Measurements from ENCODE around the gene RECQL5.

Gene RECQL5

DNA sequence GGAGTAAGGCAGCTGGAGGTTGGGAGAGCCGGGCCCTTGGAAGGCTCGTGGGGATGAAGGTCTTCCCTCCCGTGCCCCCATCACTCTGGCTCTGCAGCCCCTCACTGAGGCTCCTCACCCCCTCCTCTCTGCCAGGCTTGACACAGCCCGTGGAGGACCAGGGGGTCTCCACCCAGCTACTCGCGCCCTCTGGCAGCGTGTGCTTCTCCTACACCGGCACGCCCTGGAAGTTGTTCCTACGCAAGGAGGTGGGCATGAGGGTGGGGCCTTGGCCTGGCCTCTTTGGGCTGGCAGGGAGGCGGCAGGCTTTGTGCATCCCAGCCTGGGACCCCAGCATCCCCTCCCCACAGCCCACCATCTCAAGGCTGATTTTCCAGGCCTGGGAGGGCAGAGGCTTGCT, 49.3 kb downstream of the RECQL5 start:
- Mint-ChIP-seq H3K9me3 (no peaks in the 10 kb centered on the region), H3K36me3 (ENCODE audit: low read depth) (peaks cover 100% of the 10 kb centered on the region), H3K27ac (no peak overlapping the region), H3K4me3 (no peak overlapping the region), H3K4me1 (ENCODE audit: low read depth) (no peaks in the 10 kb centered on the region), H3K27me3 (no peaks in the 10 kb centered on the region)
- intact Hi-C loops (cut with micrococcal nuclease): no loop called here

GRCh38 chr17:75617218-75617617, 49.7 kb downstream of the RECQL5 start:
- H3K27me3 Mint-ChIP-seq: no peaks in the 10 kb centered on the region
- H3K27ac Mint-ChIP-seq: no peak overlapping the region
- peaks cover 100% of the 10 kb centered on the region for H3K36me3 Mint-ChIP-seq (ENCODE audit: low read depth)
- no peak overlapping the region for H3K4me3 Mint-ChIP-seq
- H3K9me3 Mint-ChIP-seq: no peaks in the 10 kb centered on the region
- intact Hi-C loops (cut with micrococcal nuclease): no loop called here
- H3K4me1 Mint-ChIP-seq (ENCODE audit: low read depth): no peaks in the 10 kb centered on the region

DNA sequence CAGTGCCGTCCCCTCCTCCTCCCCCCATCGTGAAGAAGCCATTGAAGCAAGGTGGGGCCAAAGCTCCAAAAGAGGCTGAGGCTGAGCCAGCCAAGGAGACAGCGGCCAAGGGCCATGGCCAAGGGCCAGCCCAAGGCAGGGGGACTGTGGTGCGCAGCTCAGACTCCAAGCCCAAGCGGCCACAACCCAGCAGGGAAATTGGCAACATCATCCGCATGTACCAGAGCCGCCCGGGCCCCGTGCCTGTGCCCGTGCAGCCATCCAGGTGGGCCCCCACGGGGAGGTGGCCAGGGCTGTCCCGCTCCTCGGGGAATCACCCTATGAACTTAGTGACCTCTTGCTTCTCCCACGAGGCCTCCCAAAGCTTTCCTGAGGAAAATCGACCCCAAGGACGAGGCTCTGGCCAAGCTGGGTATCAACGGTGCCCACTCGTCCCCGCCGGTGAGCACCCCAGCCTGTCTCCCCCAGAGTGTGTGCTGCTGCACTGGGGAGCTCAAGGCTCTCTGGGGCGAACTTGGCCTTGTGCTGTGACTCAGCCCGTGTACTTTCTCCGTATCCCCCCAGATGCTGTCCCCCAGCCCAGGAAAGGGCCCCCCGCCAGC, 50.3 kb downstream of the RECQL5 start:
- Mint-ChIP-seq H3K36me3 (ENCODE audit: low read depth) (peaks cover 100% of the 10 kb centered on the region), H3K27ac (no peak overlapping the region), H3K27me3 (no peaks in the 10 kb centered on the region), H3K9me3 (no peaks in the 10 kb centered on the region), H3K4me1 (ENCODE audit: low read depth) (no peaks in the 10 kb centered on the region), H3K4me3 (no peak overlapping the region)
- intact Hi-C loops (cut with micrococcal nuclease): no loop called here

- Mint-ChIP-seq H3K4me1 (ENCODE audit: low read depth) (no peaks in the 10 kb centered on the region), H3K9me3 (no peaks in the 10 kb centered on the region), H3K27ac (no peak overlapping the region), H3K4me3 (no peak overlapping the region), H3K27me3 (no peaks in the 10 kb centered on the region), H3K36me3 (ENCODE audit: low read depth) (peaks cover 100% of the 10 kb centered on the region)
- intact Hi-C loops (cut with micrococcal nuclease): no loop called here
Observed at GRCh38 chr17:75615301-75615700, 51.7 kb downstream of the RECQL5 start.

DNA sequence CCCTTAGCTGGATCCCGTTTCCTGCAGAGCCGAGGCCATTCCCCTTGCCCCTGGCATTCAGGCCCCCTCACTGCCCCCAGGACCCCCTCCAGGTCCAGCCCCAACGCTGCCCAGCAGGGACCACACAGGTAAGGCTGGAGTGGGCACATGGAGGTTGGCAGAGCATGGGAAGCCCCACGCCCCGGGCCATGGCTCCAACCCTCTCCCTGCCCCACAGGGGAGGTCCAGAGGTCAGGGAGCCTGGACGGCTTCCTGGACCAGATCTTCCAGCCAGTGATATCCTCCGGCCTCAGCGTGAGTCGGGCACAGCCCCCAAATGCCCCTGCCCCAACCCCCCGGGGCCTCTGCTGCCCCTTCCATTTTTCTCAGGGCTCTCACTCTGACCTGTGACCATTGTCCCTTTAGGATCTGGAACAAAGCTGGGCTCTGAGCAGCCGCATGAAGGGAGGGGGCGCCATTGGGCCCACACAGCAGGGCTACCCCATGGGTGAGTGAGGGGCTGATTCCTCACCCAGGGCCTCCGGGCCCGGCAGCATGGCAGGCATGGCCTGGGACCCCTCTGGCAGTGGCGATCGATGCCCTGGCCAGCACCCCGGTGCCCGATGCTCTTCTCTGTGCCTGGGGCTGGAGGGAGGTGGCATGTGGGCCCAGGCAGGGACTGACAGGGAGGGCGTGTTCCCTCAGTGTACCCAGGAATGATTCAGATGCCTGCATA, 52.2 kb downstream of the RECQL5 start:
- H3K4me1 Mint-ChIP-seq (ENCODE audit: low read depth): no peaks in the 10 kb centered on the region
- no peaks in the 10 kb centered on the region for H3K27me3 Mint-ChIP-seq
- H3K9me3 Mint-ChIP-seq: no peaks in the 10 kb centered on the region
- H3K4me3 Mint-ChIP-seq: no peak overlapping the region
- H3K36me3 Mint-ChIP-seq (ENCODE audit: low read depth): peaks cover 99% of the 10 kb centered on the region
- H3K27ac Mint-ChIP-seq: no peak overlapping the region
- intact Hi-C loops (cut with micrococcal nuclease): no loop called here

DNA sequence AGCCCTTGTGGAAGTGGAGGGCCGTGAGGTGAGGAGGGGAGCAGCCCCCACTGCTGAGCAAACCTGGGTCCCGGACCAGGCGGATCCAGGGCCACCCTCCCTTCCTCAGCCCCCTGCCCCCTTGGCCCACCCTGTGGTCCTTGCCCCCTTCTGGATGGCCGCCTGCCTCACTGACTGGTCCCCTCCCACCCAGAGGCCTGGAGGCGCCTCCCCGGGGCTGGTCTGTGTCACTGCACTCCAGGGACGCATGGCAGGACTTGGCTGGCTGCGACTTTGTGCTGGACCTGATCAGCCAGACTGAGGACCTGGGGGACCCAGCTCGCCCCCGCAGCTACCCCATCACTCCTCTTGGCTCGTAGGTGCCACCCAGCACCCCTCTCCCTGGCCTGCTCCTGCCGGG, 52.9 kb downstream of the RECQL5 start:
- intact Hi-C loops (cut with micrococcal nuclease): no loop called here
- no peak overlapping the region for H3K4me3 Mint-ChIP-seq
- no peak overlapping the region for H3K27ac Mint-ChIP-seq
- no peaks in the 10 kb centered on the region for H3K9me3 Mint-ChIP-seq
- peaks cover 91% of the 10 kb centered on the region for H3K36me3 Mint-ChIP-seq (ENCODE audit: low read depth)
- H3K27me3 Mint-ChIP-seq: no peaks in the 10 kb centered on the region
- no peaks in the 10 kb centered on the region for H3K4me1 Mint-ChIP-seq (ENCODE audit: low read depth)

GRCh38 chr17:75612906-75613626, 53.9 kb downstream of the RECQL5 start:
- no peaks in the 10 kb centered on the region for H3K4me1 Mint-ChIP-seq (ENCODE audit: low read depth)
- H3K27ac Mint-ChIP-seq: no peak overlapping the region
- no peaks in the 10 kb centered on the region for H3K9me3 Mint-ChIP-seq
- intact Hi-C loops (cut with micrococcal nuclease): no loop called here
- H3K4me3 Mint-ChIP-seq: no peak overlapping the region
- no peaks in the 10 kb centered on the region for H3K27me3 Mint-ChIP-seq
- H3K36me3 Mint-ChIP-seq (ENCODE audit: low read depth): peaks cover 82% of the 10 kb centered on the region

- intact Hi-C loops (cut with micrococcal nuclease): no loop called here
- Mint-ChIP-seq H3K9me3 (no peaks in the 10 kb centered on the region), H3K27me3 (no peaks in the 10 kb centered on the region), H3K27ac (no peak overlapping the region), H3K36me3 (ENCODE audit: low read depth) (peaks cover 71% of the 10 kb centered on the region), H3K4me1 (ENCODE audit: low read depth) (no peaks in the 10 kb centered on the region), H3K4me3 (no peak overlapping the region)
Observed at GRCh38 chr17:75611851-75612429, 55.0 kb downstream of the RECQL5 start.

- H3K36me3 Mint-ChIP-seq (ENCODE audit: low read depth): peaks cover 55% of the 10 kb centered on the region
- no peaks in the 10 kb centered on the region for H3K4me1 Mint-ChIP-seq (ENCODE audit: low read depth)
- no peak overlapping the region for H3K4me3 Mint-ChIP-seq
- intact Hi-C loops (cut with micrococcal nuclease): no loop called here
- no peaks in the 10 kb centered on the region for H3K27me3 Mint-ChIP-seq
- no peak overlapping the region for H3K27ac Mint-ChIP-seq
- no peaks in the 10 kb centered on the region for H3K9me3 Mint-ChIP-seq
Observed at GRCh38 chr17:75610103-75610984, 56.6 kb downstream of the RECQL5 start.

DNA sequence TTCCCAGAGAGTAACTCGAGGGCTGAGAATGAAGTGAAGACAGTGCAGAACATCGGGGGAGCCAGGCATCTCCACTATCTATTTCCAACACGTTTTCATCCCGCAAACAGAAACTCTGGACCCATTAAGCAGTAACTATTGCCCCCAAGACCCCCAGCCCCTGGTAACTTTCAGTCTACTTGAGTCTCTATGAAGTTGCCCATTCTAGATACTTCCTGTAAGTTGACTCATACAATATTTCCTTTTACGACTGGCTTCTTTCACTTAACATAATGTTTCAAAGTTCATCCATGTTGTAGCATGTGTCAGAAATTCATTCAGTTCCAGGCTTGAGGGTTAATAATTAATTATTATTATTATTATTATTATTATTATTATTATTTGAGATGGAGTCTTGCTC, 59.9 kb downstream of the RECQL5 start:
- Mint-ChIP-seq H3K9me3 (no peaks in the 10 kb centered on the region), H3K4me3 (no peak overlapping the region), H3K27me3 (no peaks in the 10 kb centered on the region), H3K27ac (no peak overlapping the region), H3K36me3 (ENCODE audit: low read depth) (peaks cover 35% of the 10 kb centered on the region), H3K4me1 (ENCODE audit: low read depth) (peaks cover 17% of the 10 kb centered on the region)
- intact Hi-C loops (cut with micrococcal nuclease): no loop called here

DNA sequence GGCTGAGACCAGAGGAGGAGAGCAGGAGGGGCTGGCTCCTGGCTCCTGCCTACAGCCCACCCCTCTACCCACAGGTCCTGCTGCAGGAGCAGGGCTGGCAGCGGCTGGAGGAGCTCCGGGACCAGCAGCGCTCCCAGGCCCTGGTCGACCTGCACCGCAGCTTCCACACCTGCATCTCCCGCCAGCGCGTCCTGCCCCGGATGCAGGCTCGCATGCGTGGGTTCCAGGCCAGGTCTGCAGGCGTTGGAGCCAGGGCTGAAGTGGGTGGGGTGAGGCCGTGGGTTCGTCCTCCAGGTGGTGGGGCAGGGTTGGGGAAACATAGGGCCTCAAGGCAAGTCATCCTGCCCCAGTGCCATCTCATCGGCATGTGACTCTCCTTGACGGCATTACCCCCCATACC, 61.2 kb downstream of the RECQL5 start:
- H3K9me3 Mint-ChIP-seq: no peaks in the 10 kb centered on the region
- no peak overlapping the region for H3K27ac Mint-ChIP-seq
- intact Hi-C loops (cut with micrococcal nuclease): no loop called here
- no peak overlapping the region for H3K4me3 Mint-ChIP-seq
- H3K27me3 Mint-ChIP-seq: no peaks in the 10 kb centered on the region
- H3K4me1 Mint-ChIP-seq (ENCODE audit: low read depth): peaks cover 27% of the 10 kb centered on the region
- peaks cover 32% of the 10 kb centered on the region for H3K36me3 Mint-ChIP-seq (ENCODE audit: low read depth)

DNA sequence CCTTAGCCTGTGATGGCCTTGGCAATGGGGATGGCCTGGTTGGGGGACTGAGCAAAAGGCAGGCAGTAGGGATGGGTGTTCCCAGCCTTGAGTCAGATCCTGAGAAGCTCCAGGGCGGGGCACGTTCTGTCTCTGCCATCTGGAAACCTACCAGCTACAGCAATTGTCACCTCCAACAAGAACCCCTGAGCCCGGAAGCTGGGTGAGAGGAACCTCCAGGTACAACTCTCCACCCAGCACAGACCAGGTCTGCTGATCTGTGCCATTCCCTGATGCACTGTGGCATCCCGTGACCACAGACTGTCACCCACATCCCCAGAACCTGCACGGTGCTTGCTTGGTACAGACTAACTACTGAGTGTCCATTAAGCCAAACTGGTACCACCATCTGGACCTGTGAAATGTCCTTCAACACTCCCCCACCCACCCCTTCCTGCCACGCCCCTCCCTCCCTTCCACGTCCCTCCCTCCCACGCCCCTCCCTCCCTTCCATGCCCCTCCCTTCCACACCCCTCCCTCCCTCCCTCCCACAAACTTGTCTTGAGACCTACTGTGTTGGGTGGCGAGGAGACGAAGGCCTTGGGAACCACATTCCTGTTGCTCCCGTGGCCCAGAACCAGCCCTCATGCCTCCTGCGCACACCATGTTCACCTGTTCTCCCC, 62.8 kb downstream of the RECQL5 start:
- Mint-ChIP-seq H3K4me1 (ENCODE audit: low read depth) (peaks cover 27% of the 10 kb centered on the region), H3K4me3 (no peak overlapping the region), H3K9me3 (no peaks in the 10 kb centered on the region), H3K36me3 (ENCODE audit: low read depth) (peaks cover 22% of the 10 kb centered on the region), H3K27me3 (no peaks in the 10 kb centered on the region), H3K27ac (no peak overlapping the region)
- intact Hi-C loops (cut with micrococcal nuclease): no loop called here

DNA sequence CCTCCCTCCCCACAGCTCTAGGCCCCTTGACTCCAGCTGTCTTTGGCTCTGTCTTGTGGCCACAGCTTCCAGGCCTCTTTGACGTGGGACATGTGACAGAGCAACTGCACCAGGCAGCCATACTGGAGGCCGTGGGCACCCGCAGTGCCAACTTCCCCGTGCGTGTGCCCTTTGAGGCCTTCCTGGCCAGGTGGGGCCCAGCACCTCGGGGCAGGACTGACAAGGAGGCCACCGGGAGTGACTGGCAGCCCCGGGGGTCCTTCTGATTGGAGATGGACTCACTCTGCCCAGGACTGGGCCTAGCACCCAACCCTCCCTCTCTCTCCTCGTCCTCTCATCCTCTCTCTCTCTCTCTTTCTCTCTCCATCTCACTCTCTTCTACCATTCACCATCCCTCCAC, 63.8 kb downstream of the RECQL5 start:
- no peaks in the 10 kb centered on the region for H3K9me3 Mint-ChIP-seq
- no peak overlapping the region for H3K27ac Mint-ChIP-seq
- peaks cover 22% of the 10 kb centered on the region for H3K36me3 Mint-ChIP-seq (ENCODE audit: low read depth)
- H3K4me3 Mint-ChIP-seq: no peak overlapping the region
- H3K27me3 Mint-ChIP-seq: no peaks in the 10 kb centered on the region
- H3K4me1 Mint-ChIP-seq (ENCODE audit: low read depth): peaks cover 27% of the 10 kb centered on the region
- intact Hi-C loops (cut with micrococcal nuclease): no loop called here
